Measurements from ENCODE around the gene R3HDML.
A peak's percentile ranks its signal among the peaks of the same experiment; 100 is the strongest.
"Not testable (repeated sequence)": the region's sequence is repeated elsewhere in the genome, so short reads cannot be mapped to it uniquely, and the experiment has no call there.

The R3HDML gene

DNA sequence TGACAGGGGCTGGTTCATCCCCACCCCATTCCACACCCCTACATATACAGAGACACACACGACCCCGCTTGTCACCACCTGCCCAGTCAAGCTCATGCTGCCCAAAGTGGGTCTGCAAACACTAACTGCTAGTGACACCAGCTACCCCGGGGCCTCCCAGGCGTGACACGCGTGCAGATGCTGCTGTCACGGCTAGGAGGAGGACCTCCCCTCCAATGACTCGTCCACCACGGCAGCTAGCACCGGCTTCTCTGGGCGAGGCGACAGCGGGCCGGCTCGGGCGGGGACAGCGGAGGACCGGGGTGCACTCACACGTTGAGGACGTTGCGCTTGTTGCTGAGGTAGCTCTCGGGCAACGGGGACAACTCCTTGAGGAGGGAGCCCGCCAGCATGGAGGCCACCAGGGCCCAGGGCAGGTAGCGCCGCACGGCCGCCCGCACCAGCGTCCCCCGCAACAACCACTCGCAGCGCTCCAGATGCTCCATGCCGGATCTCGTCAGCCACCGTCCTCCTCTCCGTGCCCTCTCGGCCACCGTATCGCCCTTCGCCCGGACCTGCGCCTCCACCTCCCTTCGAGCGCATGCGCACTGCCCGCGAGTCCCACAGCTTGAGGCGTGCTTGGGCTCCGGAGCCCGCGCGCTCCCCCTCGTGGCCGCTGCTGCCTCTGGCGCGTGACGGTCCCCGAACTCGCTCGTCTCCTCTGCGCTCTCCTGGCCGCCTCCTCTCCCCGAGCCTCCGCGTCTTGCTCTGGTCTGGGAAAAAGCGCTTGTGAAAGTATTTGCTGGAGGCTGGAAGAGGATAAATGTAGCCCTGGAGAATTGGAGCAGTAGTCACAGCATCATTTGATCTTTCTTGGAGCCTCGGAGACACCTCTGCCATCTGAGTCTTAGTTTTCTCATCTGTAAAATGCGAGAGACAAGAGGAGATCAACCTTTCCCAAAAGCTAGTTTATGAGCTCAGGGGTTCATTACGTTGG lies 25.9 kb upstream of the R3HDML start, which contains the start of gene FITM2:
Gene FITM2, minus strand, starts transcription at position 539 of the 976 bp plus-strand sequence. Its CDS starts 54 bp downstream, at position 485.
- peak; percentile 94 for TF ChIP-seq CTCF (IDR thresholded peaks at IDR 0.05; ENCODE audit: low read depth, low read length)
- DNase-seq (ENCODE audit: extremely low read depth, low read depth) = peak; percentile 93

GRCh38 chr20:44314870-44315269 lies 22.0 kb upstream of the R3HDML start:
- TF ChIP-seq CTCF (IDR thresholded peaks at IDR 0.05; ENCODE audit: low read depth, low read length) = no peak
- no peak for DNase-seq (ENCODE audit: extremely low read depth, low read depth)

DNA sequence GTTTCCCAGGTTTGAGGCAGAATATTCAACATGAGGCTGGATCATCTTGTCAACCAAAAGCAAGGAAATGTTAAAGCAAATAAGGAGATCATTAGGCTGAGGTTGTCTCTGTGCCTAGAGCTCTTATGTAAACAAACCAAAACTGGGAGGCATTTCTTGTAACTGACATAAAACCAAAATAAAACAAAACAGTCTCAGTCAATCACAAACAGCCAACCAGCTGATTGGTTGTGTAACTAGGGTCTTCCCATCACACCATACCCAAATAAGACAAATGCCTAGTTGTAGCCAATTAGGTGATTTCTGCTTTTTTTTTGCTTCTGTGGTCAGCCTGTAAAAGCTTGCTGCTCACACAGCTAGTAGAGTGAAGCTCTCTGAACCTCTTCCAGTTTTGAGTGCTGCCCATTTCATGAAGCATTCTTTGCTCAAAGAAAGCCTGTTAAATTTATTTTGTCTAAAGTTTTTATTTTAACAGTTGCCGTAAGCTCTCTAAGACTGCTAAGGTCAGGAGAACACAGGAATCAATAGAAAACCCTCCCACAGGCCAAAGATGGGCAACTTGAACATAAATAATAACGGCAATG lies 16.9 kb upstream of the R3HDML start:
- TF ChIP-seq CTCF (IDR thresholded peaks at IDR 0.05; ENCODE audit: low read depth, low read length) = no peak
- no peak for DNase-seq (ENCODE audit: extremely low read depth, low read depth)

DNA sequence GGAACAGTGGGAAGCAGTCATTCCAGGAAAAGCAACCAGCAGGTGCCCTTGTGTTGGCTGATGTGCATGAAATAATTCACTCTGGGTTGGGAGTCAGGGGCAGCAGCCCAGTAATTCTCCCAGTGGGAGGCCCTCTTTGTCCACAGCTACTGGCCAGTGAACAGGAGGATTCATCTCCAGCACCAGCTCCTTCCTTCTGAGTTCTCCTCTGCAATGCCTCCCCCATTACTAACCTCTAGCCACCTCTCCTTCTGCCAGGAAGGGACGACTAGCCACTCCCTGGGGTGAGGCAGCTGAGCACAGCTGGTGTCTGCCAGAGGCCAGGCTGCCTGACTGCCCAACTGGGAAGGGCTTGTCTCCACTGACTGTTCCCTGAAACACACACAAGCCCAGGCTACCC lies 12.5 kb upstream of the R3HDML start:
- no peak for DNase-seq (ENCODE audit: extremely low read depth, low read depth)
- TF ChIP-seq CTCF (IDR thresholded peaks at IDR 0.05; ENCODE audit: low read depth, low read length) = no peak

GRCh38 chr20:44326391-44327159 lies 10.3 kb upstream of the R3HDML start:
- TF ChIP-seq CTCF (IDR thresholded peaks at IDR 0.05; ENCODE audit: low read depth, low read length) = no peak; the same call in 1 of the 2 replicates
- DNase-seq (ENCODE audit: extremely low read depth, low read depth) = no peak

- DNase-seq (ENCODE audit: extremely low read depth, low read depth) = not testable (repeated sequence)
Measured at GRCh38 chr20:44327748-44328147, 9.1 kb upstream of the R3HDML start.

GRCh38 chr20:44328428-44328827 lies 8.4 kb upstream of the R3HDML start:
- DNase-seq (ENCODE audit: extremely low read depth, low read depth) = no peak
- TF ChIP-seq CTCF (IDR thresholded peaks at IDR 0.05; ENCODE audit: low read depth, low read length) = no peak

Data from AG09319 (cell line).